NCI-H524 treated with DMSO at 0.1 percent for 48 hours (cell line): Measurements from ENCODE around the gene TSN.
"Not testable (repeated sequence)": the region's sequence is repeated elsewhere in the genome, so short reads cannot be mapped to it uniquely, and the experiment has no call there.

Experiments
- DNase-seq: peaks from one replicate; lab custom pipeline; 2025; lab: John Stamatoyannopoulos, UW

Gene TSN

DNA sequence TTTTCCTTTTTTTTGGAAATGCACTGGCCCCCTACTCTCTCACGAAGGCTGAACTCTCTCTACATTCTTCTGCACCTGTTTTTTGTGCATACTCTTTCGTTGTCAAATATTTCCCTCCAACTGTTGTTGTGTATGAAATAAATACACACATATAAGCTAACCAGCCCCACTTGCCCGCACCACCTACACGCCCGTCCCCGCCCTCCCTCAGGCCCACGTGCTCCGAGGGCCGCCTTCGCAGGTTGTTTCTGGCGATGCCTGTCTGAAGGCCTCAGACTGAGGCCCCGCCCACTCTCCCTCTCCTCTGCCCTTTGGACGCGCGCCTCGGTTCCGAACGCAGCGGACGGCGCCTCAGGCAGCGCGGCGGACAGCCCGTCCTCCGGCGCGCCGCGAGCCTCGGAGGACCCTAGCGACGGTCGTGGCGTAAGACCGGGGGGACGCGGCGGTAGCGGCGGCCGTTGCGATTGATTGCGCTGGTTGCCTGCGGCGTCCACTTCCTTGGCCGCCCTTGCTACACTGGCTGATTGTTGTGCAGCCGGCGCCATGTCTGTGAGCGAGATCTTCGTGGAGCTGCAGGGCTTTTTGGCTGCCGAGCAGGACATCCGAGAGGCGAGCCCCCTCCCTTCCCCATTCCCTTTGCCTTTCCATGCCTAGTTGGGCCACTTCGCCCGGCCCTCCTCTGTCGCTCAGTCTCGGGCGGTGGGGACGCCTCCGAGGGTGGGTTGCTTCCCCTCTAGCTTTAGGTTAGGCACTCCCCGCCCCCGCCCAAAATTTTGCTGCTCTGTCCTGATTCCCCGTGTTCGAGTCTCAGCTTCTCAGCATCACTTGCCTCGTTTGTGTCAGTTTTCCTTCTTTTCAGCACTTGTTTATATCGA is at the start of gene TSN:
TSS of gene TSN (plus strand) at position 415 of the 875 bp plus-strand sequence. CDS start at position 544, 129 bp downstream.
- DNase-seq, result peak; percentile 65

DNA sequence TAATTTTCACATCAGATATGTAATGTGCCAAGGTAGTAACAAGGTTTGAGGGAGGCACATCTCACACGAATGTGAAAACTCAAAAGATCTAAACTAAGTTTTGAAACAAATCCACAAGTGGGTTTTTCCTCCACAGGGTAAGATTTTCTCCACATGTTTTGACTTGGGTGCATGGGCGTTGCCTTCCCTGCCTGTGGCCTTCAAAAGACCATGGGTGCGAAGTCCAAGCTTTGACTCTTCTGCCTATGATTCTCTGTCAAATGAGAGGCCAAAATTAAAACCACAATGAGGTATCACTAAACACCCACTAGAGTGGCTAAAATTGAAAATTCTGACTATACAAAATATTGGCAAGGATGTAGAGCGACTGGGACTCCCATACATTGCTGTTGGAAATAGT is 49.5 kb upstream of the TSN start:
- no peak for DNase-seq

DNA sequence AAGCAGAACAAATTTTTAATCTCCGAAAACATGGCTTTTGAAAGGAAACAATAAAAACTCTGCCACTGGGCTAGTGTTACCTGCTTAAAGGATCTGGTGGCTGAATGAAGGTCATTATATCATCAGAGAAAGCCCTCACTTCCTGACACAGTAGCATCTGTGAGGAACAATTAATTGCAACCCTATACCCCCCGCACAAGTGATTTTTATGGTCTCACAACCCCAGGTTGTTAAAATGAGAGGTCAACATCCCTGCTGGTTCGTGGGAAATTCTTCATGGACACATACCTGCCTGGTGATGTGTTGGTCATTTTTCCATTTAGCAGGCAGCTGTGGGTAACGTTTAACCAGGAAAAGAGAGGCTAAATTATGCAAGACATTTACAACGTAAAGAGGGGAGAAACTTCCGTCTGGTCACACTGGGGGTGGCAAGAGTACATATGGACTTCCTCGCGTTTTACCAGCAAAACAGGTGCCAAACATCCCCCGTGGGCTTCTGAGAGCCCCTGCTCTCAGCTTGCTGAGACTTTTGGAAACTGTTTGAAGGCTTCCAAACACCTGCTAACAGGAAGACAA is 48.0 kb upstream of the TSN start:
- DNase-seq, result no peak

DNA sequence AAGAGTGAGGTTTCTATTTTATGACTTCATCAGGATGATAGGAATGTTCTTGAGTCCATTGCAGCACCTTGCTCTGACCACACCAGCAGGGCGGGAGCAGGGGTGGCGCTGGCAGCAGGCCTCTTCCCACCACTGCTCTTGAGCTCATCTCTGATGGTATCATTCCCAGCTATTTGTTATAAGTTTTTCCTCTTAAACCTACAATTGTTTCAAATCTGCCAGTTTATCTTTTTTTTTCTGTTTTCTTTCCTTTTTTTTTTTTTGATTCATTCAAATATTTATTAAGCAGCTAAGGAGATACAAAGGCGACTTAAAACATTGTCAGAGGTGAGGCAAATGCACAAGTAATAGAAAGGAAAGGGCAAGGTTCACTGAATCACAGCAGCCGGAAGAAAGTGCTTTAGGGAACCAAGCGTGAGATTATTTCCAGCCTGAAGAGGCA is 47.5 kb upstream of the TSN start:
- no peak for DNase-seq

DNA sequence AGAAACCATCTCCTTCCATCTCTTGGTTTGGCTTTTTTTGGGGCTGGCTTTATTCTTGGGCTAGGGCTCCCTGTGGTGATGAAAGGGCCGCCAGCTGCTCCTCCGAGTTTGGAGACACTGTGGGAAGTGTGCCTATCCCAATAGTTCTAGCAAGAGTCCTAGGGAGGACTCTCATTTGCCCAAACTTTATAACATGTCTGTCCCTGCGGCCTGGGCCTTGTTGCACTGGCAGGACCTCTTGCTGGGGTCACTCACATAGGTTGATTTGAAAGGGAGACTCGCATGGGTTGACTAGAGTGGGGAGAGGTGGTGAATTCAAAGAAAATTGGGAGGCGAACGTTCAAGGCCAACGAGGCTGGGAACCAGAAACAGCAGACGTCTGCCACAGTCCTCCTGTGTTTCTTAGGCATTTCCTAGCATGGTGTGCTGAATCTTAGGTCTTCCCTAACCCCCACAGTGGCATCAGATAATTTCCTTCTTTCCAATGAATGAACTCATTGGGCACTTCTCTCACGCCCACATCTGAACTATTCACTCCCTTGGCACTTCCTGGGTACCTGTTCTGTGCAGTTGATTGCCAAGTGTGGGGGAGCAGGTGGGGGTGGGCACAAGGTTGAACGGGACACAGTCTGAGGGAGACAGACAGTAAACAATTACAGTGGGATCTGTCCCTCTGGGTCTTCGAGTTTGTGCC is 45.5 kb upstream of the TSN start:
- DNase-seq, result no peak

DNA sequence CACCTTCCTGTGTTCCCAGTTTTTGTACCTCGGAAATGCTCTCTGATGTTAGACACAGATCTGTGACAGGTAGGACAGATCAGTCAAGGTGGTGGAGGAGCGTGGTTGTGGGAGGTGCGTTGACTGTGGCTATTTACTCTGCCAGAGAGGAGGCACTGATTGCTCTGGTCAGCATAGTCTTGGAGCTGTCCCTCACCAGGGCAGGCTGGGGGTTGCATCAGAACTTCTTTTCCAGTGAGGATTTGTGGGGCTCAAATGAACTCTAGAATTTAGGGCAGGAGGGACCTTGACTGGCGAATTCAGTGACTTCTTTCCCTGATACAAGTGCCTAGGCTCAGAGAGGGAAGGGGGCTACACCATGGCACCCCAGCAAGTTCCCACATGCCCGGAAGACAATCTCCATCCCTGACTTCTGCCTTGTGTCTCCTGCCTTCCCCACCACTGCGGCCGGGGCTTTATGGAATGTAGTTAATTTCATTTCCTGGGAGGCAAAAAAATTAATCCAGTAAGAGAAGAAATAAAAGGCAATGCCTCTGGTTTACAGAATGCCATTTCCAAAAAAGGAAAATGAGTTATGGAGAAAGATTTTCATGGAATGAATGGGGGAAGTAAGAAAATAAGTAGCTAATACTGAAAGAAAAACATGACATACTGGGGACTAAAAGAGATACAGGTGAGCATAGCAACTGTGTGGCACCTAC is 44.8 kb upstream of the TSN start:
- DNase-seq, result no peak

DNA sequence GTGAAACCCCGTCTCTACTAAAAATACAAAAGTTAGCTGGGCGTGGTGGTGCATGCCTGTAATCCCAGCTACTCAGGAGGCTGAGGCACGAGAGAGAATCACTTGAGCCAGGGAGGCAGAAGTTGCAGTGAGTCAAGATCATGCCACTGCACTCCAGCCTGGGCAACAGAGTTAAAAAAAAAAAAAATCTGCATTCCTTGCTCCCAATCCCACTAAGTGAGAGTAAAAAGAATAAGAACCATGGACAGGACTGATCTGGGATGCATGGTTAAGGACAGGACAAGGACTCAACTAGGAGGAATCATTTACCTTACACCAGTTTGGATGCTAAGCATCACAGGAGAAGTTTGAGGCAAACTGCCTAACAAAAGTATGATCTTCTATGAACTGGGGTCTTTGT is 44.0 kb upstream of the TSN start:
- DNase-seq, result not testable (repeated sequence)

DNA sequence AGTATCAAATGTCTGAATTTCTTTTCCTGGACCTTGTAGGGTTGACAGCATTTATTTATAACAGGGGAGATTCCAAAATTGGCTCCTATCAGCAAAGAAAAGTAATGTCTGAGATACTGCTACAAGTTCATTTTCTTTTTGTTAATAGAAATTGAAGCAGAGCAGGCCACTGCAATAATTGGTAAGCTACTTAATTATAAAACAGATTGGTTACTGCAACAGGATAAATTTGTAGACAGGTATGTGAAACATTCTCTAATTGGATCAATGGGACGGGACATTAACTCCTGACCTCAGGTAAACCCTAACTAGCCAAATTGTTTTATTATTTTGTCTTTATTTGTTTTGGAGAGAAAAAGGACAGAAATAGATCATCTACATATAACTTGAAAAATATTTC is 39.3 kb upstream of the TSN start:
- DNase-seq, result no peak

DNA sequence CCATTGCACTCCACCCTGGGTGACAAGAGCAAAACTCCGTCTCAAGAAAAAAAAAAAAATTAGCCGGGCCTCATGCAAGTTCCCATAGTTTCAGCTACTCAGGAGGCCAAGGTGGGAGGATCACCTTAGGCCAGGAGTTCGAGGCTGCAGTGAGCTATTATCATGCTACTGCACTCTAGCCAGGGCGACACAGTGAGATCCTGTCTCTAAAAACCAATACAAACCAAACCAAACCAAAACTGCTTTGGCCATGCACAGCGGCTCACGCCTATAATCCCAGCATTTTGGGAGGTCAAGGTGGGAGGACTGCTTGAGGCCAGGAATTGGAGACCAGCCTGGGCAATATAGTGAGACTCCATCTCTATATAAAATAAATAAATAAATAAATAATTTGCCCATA is 37.9 kb upstream of the TSN start:
- no peak for DNase-seq

DNA sequence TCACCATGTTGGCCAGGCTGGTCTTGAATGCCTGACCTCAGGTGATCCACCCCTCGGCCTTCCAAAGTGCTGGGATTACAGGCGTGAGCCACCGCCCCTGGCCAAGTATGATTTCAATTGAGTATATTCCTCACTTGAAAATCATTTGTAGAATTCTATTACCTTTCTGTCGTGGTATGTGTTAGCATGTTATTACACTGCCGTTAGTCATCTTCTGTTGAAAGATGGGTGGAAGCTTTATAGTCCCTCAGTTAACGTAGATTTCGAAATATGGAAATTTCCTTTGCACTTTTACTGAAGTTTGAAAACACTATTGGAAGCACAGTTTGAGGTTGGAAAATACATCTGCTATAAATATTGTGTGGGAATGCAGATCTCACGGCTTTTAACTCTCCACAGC is 33.5 kb upstream of the TSN start:
- no peak for DNase-seq

DNA sequence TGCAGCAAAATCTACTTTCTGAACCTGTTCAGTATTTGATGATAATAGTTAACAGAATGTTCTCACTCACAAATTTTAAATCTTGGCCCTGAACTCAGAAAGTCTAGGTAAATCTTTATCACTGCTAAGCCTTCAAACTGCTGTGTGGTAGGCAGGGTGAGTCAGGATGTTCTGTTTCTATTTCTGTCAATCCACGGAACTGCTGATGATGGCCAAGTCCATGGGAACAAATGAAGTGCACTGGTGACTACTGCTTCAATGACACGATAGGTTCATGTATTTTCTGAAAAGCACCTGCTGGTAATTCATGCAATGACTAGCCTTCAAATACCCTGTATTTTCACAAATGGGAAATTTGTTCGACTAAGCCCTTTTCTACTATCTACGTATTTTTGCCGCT is 33.0 kb upstream of the TSN start:
- DNase-seq, result no peak

DNA sequence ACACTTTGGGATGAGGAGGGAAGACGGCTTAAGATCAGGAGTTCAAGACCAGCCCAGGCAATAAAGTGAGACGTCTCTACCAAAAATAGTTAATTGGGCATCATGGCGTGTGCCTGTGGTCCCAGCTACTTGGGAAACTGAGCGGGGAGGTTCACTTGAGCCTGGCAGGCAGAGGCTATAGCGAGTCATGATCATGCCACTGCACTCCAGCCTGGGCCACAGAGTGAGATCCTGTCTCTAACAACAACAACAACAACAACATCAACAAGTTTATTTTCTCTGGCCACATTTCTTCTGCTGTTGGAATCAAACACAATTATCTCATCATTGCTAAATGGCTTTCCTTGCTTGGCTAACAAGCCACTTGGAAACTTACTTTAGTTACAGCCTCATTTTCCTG is 32.1 kb upstream of the TSN start:
- DNase-seq, result no peak

DNA sequence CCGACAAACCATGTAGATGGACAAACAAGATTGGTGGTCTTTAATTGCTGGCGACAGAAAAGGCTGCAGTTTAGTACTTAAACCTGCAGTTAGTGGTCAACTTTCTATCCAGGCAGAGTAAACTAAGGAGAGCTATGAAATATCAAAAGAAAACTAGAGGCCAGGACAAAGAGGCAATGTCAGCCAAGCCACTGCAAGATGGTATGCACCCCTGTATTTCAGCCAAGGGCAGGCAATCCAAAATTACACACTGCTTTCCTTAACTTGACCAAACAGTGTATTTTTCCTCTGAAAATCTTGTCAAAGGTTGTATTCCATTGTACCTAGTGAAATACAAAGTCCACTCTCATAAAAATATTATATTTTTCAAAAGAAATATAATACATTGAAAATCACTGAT is 28.1 kb upstream of the TSN start:
- no peak for DNase-seq

DNA sequence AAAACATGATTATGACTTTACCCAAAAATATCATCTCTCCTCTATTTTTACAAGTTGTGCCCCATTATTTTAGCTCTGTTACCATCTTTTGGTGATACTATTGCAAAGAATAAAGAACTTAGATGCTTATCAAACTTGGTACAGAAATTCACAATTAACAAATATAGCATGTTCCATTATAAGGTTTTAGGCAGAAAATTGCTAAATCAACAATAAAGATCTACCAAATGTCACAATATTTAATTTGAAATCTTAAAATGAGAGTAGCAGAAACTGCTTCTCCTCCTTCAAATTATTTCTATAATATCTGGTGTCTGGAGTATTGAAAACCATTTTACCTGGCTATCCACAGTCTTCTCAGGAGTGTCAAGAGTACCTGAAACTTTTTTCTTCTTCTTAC is 27.5 kb upstream of the TSN start:
- no peak for DNase-seq

DNA sequence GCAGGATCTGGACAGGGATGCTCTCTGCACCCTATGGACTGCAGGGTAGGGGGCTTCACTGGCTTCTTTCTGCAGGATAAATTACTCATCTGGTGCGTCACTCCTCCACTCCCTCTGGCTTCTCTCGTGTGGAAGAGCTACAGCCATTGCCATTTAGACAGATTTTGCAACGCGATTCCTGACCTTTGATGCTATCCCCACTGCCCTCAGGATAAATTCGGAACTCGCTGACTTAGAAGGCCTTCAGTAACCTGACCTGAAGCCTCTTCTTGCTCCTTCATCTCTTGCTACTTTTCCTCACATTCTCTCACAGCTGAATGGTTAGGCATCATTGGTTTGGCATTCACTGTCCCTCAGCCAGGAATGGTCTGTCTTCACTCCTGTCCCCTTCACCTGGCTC is 24.1 kb upstream of the TSN start:
- no peak for DNase-seq

DNA sequence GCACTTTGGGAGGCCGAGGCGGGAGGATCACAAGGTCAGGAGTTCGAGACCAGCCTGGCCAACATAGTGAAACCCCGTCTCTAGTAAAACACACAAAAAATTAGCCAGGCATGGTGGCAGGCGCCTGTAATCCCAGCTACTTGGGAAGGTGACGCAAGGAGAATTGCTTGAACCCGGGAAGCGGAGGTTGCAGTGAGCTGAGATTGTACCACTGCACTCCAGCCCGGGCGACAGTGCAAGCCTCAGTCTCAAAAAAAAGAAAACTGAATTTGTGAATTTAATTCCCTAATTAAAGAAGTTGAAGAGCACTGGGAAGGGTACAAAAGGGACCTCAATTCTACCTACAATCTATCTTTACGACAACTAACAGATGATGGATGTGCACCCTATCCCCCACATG is 20.9 kb upstream of the TSN start:
- not testable (repeated sequence) for DNase-seq

DNA sequence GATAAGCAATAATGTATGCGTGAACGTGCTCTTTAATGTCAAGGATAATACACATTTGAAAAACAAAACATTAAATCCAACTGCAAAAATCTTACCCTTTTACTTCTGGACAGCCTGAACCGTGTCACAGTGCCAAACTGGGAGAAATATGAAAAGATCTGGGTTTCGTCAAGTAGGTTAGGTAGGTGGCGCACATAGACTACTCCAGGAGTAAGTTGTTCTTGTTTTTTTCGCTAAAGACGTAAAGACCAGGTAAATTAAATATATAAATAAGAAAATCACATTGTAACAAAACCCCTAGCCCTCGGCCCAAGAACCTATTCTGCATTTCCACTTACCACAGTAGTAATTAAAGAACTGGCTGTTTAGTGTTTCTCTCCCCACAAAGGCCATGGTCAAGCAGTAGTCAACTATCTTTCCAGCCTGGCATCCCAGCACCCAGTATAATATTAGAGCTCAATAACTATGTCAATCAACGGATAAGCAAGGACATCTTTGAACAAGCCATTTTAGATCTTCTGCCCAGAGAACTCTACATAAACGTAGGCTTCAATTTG is 19.9 kb upstream of the TSN start:
- no peak for DNase-seq

DNA sequence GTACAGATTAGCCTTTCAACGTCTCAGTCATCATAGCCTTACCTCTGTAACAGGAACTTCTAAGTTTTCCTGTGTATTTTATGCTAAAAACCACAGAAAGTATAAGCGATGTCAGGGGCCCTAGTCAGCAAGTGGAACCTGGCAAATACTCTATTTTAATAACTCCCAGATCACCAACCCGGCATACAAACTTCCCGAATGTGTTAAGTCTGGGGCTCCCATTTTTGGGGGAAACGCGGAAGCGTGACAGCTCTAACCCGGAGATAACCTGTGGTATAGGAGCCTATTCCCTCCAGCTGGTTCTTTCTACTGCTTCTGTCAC is 19.4 kb upstream of the TSN start:
- DNase-seq, result no peak

DNA sequence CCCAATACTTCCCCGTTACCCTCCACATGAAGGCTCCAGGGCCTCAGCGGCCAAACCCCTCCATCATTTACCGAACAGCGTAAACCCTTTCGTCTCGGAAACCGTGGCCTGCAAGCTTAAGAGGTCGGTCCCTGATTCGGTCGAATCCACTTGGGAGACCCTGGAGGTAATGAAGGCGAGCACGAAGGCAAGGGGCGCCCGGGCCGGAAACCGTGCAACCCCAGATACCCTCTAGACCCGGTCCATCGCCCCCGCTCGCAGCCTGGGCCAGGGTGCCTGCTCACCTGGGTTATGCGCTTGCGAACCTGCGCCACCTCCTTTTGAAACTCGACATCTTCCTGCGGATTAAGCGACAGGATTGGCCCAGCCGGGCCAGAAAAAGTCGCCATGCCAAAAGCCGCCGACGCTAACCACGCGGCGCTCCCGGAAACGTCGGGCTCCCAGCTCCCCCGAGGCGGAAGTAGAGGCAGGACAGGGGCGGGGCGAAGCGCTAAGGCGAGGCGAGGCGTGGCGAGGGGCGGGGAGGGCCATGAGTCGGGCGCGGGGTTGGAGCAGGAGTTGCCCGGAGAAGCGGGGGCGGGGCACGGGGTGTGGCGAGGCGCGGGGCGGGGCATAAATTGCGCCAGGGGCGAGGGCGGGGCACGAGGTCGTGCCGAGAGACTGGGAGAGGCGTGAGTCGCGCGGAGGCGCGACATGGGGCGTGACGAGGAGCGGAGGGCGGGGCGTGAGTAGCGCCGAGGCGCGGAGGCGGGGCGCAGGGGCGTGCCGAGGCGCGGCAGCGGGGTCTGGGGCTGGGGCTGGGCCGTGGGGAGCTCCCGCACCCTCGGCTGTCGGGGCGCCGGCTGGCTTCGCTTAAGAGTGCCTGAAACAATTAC is 18.8 kb upstream of the TSN start, which contains the start of gene NIFK:
TSS of gene NIFK (minus strand) at position 414 of the 875 bp plus-strand sequence. CDS start at position 389, 25 bp downstream.
- DNase-seq, result peak; percentile 79

DNA sequence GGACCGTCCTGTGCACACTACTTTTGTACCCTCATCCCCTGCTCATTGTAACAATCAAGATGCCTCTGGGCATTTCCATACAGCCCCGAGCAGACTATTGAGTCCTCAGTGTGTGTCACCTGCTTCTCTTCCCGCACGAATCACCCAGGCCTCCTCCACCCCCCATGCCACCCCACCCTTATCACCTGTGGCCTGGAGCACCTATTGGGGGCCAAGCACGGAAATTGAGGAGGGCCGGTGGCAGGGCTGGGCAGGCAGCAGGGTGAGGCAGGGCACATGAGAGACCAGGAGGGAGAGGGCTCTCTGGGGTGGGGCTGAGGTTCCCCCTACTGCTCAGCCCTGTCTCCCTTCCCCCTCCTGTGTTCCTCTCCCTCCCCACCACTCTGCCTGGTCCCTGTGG is 14.5 kb upstream of the TSN start:
- no peak for DNase-seq

DNA sequence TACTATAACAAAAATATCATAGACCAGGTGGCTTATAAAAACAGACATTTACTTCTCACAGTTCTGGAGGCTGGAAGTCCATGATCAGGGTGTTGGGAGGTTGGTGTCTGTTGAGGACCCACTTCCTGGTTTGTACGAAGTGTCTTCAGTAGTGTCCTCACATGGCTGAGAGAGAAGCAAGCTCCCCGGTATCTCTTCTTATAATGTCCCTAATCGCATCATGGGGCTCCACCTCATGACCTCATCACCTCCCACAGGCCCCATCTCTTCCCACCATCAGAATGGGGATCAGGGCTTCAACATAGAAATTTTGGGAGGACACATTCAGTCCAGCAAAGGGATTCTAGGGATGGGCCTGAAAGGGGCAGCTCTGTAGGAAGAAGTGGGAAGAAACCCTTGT is 14.0 kb upstream of the TSN start:
- no peak for DNase-seq
